ENCODE data around the gene EFCAB11.

The EFCAB11 gene, protein sequence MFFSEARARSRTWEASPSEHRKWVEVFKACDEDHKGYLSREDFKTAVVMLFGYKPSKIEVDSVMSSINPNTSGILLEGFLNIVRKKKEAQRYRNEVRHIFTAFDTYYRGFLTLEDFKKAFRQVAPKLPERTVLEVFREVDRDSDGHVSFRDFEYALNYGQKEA

DNA sequence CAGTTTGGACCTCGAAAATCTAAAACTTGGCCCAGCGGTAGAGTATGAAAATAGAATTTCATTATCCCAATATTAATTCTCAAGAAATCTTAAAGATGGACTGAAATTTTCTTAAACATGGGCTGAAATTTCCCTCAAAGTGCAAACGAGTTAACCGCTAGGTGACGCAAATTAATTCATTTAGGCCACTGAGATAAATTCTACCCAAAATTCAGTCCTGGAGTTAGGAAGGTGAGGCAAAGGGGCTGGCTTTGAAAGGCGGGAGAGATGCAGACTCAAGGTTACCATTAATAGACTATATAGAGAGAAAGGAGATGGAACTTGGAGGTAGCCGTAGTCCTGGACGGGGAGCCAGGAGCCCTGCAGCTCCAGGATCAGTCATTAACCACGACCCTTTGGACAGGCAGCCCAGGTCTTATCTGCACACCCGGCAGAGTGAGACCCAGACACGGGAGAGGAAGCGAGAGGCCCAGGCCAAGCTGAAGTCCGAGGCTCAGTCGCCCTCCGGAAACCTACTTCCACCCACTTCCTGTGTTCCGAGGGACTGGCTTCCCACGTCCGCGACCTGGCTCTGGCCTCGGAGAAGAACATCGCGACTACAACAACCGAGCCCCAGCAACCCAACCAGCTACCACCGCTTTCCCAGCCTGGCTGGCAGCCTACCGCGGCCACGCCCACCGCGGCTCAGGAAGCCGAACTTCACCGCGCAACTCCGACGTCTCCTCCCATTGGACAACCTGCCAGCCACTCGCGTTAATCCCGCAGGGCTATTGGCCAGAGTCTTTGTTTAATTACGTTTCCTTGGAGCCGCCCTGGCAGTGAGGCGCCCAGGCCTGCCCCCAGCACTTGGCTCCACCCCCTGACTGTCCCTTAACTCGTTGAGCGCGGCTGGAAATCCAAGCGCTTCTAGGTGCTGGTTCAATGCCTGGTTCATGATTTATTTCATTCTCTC is at the start of gene EFCAB11:
EFCAB11 (minus strand) TSS at position 661 of the 952 bp plus-strand sequence; CDS start at position 591, 70 bp downstream.
- DNase-seq (ENCODE audit: low read depth) = peak; percentile 97

DNA sequence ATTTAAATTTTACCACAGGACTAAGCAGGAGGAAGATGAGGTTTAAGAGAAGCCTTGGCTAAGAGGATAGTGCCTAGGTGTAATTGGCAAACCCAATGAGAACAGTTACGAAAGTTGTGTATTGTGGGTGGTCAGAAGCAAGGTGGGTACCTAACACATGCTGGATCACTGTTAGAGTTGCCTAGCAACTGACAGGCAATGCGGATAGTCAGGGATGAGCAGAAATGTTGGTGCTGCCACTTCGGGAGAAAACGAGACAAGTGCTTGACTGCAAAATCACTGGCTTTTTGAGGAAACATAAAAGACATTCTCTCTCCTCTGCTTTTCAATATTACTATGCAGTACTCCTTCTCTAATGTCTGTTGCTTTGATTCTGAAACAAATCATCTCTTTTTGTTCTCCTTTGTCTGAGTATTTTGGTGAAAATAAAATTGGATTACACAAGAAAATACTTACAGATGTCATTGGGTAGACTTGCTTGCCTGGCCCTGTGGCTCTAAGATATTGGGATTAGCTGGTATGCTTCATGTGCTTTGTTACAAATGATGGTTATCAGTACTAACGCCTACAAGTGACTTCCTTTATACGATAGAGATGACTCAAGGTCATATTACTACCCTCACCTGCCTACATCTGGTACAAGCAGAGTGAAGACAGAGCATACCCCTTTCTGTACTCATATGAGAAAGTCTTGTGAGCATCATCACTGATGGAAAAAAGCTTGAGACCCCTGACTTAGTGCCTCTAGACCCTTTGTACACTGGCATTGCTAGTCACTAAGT is 49.2 kb upstream of the EFCAB11 start:
- DNase-seq (ENCODE audit: low read depth) = no peak

DNA sequence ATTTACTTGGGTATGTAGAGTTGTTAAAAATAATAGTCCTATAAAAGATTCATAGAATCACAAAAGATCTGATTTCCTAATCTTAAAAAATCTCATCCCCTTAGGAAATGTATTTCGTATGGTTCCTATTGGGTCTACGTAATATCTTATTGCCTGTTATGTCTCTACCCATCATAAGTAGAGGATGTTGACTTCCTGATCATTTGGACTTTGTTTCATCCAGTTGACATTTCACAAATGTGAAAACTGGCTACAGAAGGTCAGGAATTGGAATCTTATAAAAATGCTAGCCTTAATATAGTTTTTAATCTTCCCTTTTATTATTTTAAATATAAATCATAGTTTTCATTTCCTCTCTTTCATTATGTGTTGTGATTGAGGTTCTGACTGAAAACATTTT is 46.4 kb upstream of the EFCAB11 start:
- DNase-seq (ENCODE audit: low read depth) = no peak

DNA sequence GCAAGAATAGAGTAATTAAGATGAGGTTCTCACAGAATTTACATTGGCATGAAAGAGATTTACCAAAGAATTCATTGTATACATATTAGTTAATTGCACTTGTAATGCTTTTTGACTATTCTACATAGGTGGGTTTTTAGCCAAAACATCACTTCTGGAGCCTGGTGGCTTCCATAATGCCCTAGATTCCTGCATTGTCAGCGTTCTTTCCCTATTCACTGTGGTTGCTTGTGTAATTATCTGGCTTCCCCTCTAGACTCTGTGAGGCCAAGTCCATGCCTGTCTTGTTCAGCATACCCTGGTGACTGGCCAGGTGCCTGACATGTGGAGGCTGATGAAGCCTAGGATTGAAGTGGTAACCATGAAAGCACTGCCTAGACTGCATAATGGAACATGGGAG is 42.4 kb upstream of the EFCAB11 start:
- DNase-seq (ENCODE audit: low read depth) = no peak

DNA sequence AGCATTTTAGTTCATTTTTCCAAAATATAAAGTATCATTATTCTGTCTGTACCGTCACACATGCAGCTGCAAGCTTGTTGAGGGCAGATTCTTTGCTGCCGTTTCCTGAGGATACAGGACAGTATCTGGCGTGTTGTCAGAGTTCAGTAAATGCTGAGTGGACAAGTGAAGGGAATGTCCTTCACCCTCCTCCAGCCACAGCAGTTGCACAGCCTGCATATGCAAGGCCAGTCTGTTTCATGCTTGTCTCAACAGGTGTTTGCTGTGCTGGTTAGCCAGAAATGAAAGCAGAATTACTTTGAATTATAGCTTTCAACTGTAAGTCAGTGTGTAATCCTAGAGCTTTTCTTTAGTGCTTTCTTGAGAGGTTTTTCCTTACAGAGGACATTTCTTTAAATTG is 37.7 kb upstream of the EFCAB11 start:
- DNase-seq (ENCODE audit: low read depth) = no peak

DNA sequence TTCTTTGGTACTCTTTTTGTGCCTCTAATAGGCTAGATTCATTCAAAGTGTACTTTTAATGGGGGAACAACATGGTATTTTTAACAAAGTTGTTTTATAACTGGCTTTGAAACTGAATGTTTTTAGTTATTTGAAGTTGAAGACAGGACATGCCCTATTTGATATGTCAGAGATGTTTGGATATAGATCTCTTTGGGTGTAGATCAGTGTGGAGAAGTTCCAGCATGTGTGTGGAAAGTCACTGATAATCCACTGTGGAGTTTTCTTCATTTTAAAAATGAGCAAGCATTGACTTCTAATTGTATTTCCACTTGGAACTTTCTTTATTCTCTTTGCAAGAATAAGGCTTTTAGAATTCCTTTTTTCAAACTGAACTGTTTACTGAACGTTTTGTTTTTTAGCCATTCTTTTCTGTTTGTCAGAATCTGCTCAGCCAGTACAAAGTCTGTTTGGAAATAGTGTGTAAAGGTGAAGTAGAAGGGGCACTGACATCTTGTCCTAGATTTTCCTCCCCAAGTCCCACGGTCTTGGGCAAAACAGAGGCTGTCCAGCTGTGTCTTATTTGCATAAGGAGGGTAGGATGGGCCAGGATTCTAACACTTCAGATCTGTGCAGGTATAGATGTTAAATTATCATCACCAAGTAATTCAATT is 36.2 kb upstream of the EFCAB11 start:
- DNase-seq (ENCODE audit: low read depth) = no peak

DNA sequence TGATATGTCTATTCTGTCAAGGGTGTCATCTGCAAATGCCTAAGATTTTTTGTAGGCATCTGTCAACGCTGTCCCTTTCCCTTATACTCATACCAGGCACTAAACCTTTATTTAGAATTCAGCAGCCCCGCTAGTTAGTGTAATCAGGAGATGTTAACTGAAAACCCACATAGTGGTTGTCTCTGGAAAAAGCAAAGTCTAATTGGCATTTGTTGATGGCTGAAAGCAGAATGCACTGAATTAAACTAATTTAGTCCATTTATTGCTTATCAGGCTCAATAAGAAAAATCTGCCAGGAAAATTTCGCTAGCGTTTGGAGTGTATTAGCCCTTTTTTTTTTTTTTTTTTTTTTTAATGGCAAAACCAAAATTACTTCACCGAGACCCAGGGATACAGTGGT is 35.7 kb upstream of the EFCAB11 start:
- DNase-seq (ENCODE audit: low read depth) = no peak

DNA sequence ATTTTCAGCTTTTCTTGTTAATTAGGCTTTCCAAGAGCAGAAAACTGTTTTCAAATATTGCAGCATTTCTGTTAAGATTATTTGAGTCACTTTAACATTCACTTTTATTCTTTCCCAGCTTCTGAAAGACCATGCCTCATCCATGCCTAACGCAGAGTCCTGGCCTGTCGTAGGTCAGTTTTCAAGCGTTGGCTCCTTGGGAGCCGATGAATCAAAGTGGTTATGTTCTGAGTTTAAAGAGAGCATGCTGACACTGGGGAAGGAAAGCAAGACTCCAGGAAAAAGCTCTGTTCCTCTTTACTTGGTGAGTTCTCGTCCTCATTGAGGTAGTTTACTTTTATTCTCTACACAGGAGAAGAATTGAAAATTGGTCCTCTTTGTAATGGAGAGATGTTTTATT is 34.3 kb upstream of the EFCAB11 start:
- no peak for DNase-seq (ENCODE audit: low read depth)

DNA sequence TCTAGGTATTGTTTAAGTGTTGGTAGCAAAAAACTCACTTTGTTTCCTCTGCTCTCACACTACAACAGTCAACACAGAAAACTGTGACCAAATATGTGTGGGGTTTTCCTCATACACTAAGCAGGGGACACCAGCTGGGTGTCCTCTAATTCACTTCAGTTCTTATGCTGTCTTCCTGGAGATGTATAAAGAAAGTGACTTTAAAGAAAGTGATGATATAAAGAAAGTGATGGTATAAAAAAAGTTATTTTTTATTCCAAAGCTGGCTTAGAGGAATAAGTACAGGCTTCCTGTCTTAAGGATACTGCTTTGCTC is 32.6 kb upstream of the EFCAB11 start:
- DNase-seq (ENCODE audit: low read depth) = no peak

DNA sequence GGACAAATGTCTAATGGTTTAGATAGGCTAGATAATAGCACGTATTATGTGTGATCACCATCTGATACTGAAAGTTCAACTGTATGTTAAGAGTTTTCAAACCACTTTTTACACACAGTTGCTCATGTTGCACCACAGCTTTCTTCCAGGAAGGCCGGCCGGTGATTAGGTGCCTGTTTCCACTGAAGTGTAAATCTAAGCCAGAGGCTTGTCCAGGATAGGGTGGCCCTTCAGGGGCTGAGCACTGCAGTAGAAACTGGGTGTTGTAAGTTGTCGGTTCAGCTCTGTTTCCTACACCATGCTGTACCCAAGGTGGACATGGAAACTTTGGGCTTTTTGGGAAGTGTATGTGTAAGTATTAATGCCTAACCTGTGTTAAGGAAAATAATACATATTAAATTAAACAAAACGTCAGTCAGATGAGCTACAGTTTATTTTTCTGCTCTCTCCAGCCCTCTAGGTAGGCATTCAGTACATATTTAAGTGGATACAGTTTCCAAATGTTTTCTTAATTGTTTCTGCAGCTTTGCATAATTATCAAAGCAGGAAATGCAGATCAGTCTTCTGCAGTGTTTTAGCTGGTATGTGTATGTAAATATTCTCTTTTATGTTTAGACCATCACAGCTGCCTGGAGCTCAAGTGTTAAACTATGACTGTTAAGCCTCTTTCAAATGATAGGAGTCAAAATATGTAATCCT is 32.1 kb upstream of the EFCAB11 start:
- no peak for DNase-seq (ENCODE audit: low read depth)

DNA sequence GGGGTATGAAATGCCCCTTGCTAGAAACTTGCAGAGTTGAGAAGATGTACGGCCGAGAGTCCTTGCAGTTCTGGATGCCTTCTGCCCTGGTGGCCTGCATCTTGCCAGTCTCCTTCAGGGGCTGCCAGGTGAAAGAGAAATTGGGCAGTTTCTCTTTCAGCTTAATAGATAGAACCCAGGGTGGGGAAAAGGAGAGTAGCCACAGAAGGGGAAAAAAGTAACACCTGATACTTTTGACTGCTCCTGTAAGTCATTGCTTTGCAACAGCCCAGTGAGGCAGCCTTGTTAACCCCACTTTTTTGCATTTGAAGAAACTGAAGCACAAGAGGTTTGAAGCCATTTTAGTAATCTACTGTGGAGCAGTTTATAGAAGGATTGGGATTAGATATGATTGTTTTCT is 28.8 kb upstream of the EFCAB11 start:
- no peak for DNase-seq (ENCODE audit: low read depth)

DNA sequence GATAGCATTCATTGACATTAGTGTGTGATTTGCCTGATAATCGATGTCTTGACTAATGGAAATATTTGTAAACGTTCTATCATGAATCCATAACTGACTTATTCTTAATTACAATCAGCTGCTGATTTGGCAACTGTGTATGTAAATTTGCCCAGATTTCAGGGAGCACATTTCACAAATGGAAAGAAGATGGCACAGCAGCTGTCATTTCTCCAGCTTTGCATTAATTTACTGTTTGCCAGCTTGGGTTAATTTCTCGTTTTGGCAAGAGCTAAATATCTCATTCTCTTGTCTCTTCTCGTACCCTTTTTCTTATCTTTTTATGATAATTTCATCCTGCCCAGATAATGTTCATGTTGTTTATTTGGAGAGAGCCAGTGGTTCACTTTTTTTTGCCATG is 24.1 kb upstream of the EFCAB11 start:
- no peak for DNase-seq (ENCODE audit: low read depth)

DNA sequence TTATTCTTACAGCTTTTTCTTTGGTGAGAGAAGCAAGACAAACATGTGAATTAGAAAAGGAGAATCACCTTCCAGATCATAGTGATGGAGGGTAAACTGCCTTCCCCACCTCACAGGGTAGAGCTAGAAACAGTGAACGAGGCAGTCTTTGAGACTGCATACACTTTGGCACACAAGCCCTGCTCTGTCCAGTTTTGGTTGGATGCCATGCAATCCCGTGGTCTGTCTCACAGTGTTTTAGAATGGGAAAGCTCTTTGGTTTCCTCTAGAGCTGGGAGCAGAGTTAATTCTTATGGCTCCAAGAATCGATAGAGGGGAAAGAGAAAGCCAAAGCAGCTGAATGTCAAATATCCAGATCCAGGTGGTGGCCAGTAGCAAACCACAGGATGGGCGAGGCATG is 23.1 kb upstream of the EFCAB11 start:
- DNase-seq (ENCODE audit: low read depth) = no peak

DNA sequence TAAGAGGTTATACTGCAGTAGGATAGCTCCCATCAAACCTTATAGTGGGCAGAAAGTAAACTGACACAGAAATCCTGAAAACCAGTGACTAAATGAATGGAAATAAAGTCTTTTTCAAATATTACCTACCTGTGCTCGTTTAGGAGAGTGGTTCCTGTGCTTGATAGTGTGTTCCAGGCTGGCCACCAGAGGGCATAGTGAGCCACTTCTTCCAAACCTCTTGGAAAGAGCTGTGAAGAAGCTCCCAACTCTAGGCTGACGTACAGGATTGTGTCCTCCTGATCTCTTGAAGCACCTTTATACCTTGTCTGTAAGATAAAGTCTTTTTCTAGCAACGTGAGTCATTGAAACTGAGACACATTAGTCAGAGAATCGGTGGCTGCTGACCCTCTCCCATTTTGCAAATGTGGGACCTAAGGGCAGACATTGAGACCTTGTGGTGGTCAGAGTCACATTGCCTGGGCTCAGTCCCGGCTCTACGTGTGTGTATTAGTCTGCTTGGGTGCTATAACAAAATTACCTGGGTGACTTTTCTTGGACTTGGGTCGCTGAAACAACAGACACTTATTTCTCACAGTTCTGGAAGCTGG is 18.8 kb upstream of the EFCAB11 start:
- peak; percentile 57 for DNase-seq (ENCODE audit: low read depth)

DNA sequence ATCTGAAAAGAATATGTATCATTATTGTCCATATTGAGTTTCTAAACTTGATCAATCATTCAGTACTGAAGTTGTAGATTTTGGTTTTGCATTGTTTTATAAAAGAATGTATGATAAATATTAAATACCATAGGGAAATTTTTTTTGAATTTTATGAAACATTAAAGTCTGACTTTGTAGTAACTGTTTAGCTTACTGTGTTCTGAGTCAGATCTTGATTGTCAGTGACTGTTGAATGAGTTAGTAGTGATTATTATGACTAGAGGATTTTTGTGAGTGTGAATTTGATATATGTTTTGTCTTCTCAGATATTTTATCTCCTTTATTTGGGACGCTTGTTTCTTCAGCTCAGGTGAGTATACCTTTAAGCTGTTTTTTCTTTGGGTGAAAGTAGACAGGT is 11.3 kb upstream of the EFCAB11 start:
- DNase-seq (ENCODE audit: low read depth) = no peak

DNA sequence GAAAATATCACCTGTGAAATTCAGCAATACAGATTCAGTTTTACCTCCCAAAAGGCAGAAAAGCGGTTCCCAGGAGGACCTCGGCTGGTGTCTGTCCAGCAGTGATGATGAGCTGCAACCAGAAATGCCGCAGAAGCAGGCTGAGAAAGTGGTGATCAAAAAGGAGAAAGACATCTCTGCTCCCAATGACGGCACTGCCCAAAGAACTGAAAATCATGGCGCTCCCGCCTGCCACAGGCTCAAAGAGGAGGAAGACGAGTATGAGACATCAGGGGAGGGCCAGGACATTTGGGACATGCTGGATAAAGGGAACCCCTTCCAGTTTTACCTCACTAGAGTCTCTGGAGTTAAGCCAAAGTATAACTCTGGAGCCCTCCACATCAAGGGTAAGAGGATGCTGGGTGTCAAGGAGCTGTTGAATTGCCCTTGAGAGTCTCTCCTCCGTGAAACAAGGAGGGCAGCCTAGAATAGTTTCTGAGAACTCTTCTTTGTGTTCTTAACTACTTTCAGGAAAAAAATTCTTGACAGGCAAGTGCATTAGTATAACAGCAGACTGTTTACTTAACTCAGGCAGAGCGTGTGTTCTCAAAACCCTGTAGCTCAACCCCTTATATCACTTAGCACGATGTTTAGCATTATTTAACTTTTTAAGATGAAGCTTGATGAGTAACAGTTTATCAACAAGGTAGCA is 8.9 kb upstream of the EFCAB11 start:
- DNase-seq (ENCODE audit: low read depth) = no peak

DNA sequence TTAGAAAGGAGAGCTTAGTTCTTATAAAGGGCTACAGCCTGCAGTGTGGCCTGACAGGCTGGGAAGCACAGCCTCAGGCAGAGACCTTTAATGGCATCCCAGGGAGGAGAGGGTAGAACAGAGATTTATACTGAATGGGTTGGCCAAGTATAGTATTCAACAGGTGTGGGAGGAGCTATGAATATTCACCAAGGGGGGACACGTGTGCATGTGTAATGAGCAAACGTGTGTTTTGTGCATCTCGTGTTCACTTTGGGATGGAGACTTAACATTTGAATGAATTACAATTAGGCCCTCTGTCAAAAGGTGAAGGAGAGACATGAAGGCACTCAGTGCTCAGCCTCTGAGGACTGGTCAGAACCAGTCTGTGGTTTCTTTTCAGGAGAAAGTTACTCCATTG is 6.4 kb upstream of the EFCAB11 start:
- no peak for DNase-seq (ENCODE audit: low read depth)

DNA sequence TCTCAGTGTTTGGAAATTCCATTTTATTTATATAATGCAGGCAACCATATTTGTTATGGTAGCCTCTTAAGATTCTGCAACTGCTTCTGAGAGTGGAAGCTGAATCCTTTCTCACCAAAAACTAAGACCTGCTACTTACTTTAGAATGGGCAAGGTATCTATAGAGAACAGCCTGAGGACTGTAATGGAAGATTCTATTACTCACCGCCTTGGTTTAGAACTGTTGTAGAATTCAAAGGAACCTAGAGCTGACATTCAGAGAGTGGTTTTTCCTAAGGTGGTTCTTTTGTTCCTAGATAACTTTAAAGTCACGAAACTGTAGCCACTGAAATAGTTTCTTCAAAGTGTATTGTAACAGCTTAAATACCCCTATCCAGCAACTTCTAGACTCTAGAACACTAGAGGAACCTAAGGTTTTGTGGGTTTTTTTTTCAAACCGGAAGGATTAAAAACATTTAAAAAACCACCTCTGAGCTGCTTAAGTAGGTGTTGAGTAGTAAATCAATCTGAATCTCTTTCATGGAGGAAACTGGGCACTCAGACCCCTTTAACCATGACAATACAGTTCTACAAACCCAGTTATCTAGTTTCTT is 5.4 kb upstream of the EFCAB11 start:
- no peak for DNase-seq (ENCODE audit: low read depth)

DNA sequence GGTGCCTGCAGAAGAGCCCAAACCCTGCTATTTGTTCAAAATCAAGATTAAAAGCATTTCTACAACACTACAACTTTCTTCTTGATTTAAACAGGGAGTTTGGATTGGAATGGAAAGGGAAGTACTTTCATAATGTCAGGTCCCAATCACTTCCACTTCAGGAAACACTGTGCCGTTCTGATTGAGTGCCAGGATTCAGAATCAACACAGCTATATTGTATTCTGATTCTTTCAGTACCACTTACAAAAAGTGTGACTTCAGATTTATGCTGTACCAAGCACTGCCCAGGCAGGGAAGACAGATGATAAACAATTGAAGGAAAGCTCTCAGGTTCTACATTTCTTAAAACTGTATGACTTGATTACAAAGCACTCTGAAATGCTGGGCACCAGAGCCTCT is 4.4 kb upstream of the EFCAB11 start:
- DNase-seq (ENCODE audit: low read depth) = no peak

DNA sequence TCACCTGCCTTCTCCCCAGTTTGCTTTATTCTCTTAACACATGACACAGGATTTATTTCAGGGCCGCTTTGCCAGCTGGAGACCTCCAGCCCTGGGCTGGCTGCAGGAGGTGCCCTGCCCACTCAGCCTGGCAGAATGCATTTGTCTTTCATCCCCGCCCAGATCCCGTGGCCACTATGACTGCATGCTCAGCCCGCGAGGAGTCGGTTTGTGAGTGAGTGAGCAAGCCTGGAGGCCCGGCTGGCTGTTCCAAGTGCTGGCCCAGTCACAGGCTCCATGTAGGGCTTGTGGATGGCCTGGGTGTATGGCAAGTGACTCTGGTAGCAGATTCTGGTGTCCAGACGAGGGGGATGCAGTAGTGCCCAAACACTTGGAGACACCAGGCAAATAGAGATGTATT is 3.3 kb upstream of the EFCAB11 start:
- DNase-seq (ENCODE audit: low read depth) = no peak

DNA sequence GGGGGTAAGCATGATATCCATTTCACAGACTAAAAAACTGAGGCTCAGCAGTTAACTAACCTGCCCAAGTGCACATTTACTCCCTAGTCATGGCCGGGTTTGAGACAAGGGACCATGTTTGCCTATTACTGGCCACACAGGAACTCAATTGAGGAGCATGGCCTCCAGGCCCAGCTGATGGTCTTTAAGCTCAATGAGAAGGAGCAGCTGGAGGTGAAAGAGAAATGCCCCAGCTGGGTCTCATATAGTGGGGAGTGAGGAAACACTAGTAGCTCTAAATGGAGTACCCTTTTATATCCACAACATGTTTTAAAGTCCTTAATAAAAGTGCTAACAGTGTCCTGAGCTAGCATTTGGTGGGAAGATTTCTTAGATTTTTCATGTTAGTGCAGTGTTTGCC is 2.8 kb upstream of the EFCAB11 start:
- no peak for DNase-seq (ENCODE audit: low read depth)
